ENCODE data around the gene GREM2. TPM values are rescaled to one million over a fixed set of nuclear protein-coding genes. Genes with fewer than 3 reads are reported as not detected.

GREM2 gene
- total RNA-seq, 6 donors from 2014 or later: 0.22 to 0.88 (median 0.39) TPM; not detected in 1

DNA sequence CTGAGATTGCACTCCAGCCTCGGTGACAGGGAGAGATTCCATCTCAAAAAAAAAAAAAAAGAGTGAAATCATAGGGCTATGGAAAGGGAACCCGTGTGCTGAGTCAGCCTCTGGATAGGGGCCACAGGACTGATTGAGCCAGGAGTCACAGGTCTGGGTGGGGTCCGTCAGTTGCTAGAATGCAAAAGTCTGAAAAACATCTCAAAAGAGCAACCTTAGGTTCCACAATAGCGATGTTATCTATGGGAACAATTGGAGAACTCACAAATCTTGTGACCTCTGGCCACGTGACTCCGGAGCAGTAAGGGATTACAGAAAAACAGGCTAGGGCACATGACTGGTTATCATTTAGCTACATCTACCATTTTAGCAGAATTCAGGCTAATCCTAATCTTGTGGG lies 32.8 kb upstream of the GREM2 start:
- Histone ChIP-seq H3K36me3 (no peaks in the 10 kb centered on the region), H3K4me1 (no peaks in the 10 kb centered on the region), H3K27ac (no peak overlapping the region), H3K4me3 (no peak overlapping the region), H3K27me3 (no peaks in the 10 kb centered on the region), H3K9me3 (no peaks in the 10 kb centered on the region)
- no peak for TF ChIP-seq POLR2AphosphoS5 (IDR thresholded peaks at IDR 0.05)
- DNase-seq: no peak
- peak in 1 of 2 donors; percentile 44 for ATAC-seq (ENCODE audit: low FRiP score in 2 of 2)
- WGBS, 2 donors: 76 to 78% methylated on average over 6 of the region's 6 CpGs

DNA sequence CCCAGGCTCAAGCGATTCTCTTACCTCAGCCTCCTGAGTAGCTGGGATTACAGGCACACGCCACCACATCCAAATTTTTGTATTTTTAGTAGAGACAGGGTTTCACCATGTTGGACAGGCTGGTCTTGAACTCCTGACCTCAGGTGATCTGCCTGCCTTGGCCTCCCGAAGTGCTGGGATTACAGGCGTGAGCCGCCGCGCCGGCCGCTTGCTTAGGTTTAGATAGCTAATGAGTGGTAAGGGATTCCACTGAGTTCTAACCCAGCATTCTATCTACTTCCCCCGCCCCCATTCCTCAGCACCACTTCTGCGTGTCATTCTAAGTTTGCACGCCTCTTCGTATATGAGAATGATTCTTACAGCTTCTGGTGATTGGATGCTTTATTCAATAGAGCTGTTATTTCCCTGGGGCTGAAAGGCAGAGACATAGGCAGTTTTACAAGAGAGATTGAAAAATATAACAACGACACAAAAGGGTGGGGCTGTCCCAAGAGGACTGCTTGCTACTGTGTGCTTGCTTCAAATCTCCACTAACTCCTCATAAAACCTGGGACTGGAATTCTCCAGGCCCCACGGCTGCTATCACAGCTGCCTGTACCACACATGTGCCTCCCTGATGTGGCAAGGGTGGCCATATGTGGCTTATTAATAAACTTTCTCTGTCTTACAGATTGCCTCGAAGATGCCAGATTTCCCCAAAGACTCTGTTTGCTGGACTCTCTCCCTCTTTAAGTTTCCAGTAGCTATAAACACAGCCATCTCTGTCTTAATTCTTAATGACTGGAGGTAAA lies 23.7 kb upstream of the GREM2 start:
- DNase-seq (peak in 1 of 2 donors; percentile 81), ATAC-seq (ENCODE audit: low FRiP score in 2 of 2) (no peak)
- H3K4me1 ChIP-seq: no peaks in the 10 kb centered on the region
- no peaks in the 10 kb centered on the region for H3K27me3 ChIP-seq
- H3K27ac ChIP-seq: no peak overlapping the region
- H3K4me3 ChIP-seq: no peak overlapping the region
- TF ChIP-seq EP300 (IDR thresholded peaks at IDR 0.05) (no peak), POLR2A (IDR thresholded peaks at IDR 0.05) (no peak)
- no peaks in the 10 kb centered on the region for H3K36me3 ChIP-seq
- no peaks in the 10 kb centered on the region for H3K9me3 ChIP-seq
- WGBS, 2 donors: 89 to 90% methylated on average over 16 of the region's 16 CpGs

DNA sequence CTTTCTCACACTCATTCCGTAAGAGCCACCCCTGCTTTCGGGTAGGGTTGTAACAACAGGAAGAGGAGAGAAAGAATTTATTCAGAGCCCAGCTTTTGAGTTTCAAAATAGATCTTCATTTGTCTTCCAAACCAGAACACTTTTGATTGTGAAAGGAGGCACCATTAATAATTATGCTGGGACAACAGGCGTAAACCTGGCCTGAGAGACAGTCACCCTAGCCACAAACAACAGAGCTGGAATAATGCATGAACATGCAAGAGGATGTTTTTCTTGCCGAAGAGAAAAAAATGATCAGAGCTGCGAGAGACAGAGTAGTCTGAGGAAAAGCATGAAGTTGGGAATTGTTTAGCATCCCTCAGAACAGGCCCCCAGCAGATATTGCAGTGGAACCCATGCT lies 18.5 kb upstream of the GREM2 start:
- Histone ChIP-seq H3K9me3 (no peaks in the 10 kb centered on the region), H3K36me3 (no peaks in the 10 kb centered on the region), H3K27me3 (no peaks in the 10 kb centered on the region), H3K4me1 (no peaks in the 10 kb centered on the region), H3K27ac (no peak overlapping the region), H3K4me3 (no peak overlapping the region)
- DNase-seq: no peak
- TF ChIP-seq EP300 (IDR thresholded peaks at IDR 0.05): no peak
- TF ChIP-seq, protein P1, sequence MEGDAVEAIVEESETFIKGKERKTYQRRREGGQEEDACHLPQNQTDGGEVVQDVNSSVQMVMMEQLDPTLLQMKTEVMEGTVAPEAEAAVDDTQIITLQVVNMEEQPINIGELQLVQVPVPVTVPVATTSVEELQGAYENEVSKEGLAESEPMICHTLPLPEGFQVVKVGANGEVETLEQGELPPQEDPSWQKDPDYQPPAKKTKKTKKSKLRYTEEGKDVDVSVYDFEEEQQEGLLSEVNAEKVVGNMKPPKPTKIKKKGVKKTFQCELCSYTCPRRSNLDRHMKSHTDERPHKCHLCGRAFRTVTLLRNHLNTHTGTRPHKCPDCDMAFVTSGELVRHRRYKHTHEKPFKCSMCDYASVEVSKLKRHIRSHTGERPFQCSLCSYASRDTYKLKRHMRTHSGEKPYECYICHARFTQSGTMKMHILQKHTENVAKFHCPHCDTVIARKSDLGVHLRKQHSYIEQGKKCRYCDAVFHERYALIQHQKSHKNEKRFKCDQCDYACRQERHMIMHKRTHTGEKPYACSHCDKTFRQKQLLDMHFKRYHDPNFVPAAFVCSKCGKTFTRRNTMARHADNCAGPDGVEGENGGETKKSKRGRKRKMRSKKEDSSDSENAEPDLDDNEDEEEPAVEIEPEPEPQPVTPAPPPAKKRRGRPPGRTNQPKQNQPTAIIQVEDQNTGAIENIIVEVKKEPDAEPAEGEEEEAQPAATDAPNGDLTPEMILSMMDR (IDR thresholded peaks at IDR 0.05): no peak
- TF ChIP-seq POLR2A (IDR thresholded peaks at IDR 0.05): no peak
- TF ChIP-seq POLR2AphosphoS5 (IDR thresholded peaks at IDR 0.05): no peak
- 71 to 75% methylated on average over 5 of the region's 5 CpGs for WGBS, 2 donors
- ATAC-seq (ENCODE audit: low FRiP score in 2 of 2): no peak

DNA sequence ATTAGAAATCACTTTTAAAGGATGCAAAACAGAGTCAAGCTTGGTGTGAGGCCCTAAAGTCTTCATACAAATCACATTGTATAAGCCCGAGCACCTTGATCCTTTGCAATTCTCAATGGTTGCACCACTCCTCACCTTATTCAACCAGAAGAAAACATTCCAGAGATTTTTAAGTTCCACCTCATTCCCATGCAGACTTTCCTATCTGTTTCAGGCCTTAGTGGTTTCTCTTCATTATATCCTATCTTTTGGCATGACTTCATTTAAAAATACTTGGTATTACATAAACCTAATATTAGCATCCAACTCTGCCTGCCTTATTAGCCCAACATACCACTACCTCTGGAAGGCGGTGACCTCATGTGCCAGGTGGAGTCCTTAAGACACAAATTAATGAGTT lies 9.3 kb upstream of the GREM2 start:
- Histone ChIP-seq H3K36me3 (no peaks in the 10 kb centered on the region), H3K9me3 (no peaks in the 10 kb centered on the region), H3K4me1 (no peaks in the 10 kb centered on the region), H3K27ac (no peak overlapping the region), H3K4me3 (no peak overlapping the region), H3K27me3 (no peaks in the 10 kb centered on the region)
- no peak for DNase-seq
- WGBS, 2 donors: 84 to 91% methylated on average over 2 of the region's 2 CpGs
- no peak for TF ChIP-seq POLR2A (IDR thresholded peaks at IDR 0.05)
- TF ChIP-seq, protein P1 (IDR thresholded peaks at IDR 0.05): no peak
- TF ChIP-seq POLR2AphosphoS5 (IDR thresholded peaks at IDR 0.05): no peak
- no peak for TF ChIP-seq EP300 (IDR thresholded peaks at IDR 0.05)
- no peak for ATAC-seq (ENCODE audit: low FRiP score in 2 of 2)

DNA sequence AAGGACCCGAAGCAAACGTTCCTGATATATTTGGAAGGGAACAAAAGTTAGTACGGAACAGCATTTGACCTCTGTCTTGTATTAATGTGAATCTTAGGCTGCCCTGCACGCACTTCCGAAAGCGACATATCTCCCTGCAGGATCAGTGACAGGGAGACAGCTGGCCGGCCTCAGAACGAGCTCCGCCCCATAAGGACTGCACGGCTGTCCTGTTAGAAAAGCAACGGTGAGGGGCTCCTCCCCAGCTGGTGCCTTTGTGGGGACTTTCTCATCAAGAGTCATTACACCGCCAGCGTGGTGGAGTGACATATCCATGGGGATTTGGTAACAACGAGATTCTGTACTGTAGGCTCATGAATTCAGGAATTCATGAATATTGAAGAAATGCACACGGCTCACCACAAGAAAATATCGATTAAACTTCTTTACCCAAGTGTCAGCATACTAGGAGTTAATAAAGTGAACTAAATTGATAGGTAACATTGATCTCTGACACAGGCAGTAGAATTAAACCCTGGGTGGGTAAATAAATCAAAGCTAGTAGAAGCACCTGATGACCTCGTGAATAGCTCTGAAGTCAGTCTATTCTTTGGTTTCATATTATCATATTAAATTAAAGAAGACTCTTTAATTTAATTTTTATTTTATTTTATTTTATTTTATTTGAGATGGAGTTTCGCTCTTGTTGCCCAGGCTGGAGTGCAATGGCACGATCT lies 8.1 kb upstream of the GREM2 start:
- 60 to 65% methylated on average over 19 of the region's 19 CpGs for WGBS, 2 donors
- H3K27ac ChIP-seq: no peak overlapping the region

More for the DNA sequence above, 8.1 kb upstream of the GREM2 start:
- H3K4me1 ChIP-seq: no peaks in the 10 kb centered on the region
- no peak for DNase-seq
- TF ChIP-seq EP300 (IDR thresholded peaks at IDR 0.05) (no peak), POLR2A (IDR thresholded peaks at IDR 0.05) (no peak), POLR2AphosphoS5 (IDR thresholded peaks at IDR 0.05) (no peak)
- TF ChIP-seq, protein P1 (IDR thresholded peaks at IDR 0.05): no peak
- no peaks in the 10 kb centered on the region for H3K36me3 ChIP-seq
- H3K9me3 ChIP-seq: no peaks in the 10 kb centered on the region
- no peak overlapping the region for H3K4me3 ChIP-seq
- ATAC-seq (ENCODE audit: low FRiP score in 2 of 2): no peak
- no peaks in the 10 kb centered on the region for H3K27me3 ChIP-seq

All from upper lobe of left lung (tissue), 6 donors.